ENCODE results near the gene MYO15A.

Gene MYO15A

GRCh38 chr17:18225121-18225641 is 116.6 kb downstream of the MYO15A start, which contains the start of gene LLGL1:
TSS of gene LLGL1 (plus strand) at chr17:18225635. CDS start at chr17:18225683, 48 bp downstream.
- peak; percentile 84 for DNase-seq

GRCh38 chr17:18225642-18226283 is 117.2 kb downstream of the MYO15A start:
- no peak for DNase-seq

GRCh38 chr17:18226284-18226945 is 117.9 kb downstream of the MYO15A start:
- DNase-seq, result no peak

GRCh38 chr17:18227635-18228034 is 119.1 kb downstream of the MYO15A start:
- no peak for DNase-seq

GRCh38 chr17:18228176-18228682 is 119.7 kb downstream of the MYO15A start:
- no peak for DNase-seq

- no peak for DNase-seq
These were observed 120.7 kb downstream of the MYO15A start for GRCh38 chr17:18229254-18229653.
